NB4 (cell line): ENCODE results near the gene FUT8.
"Not testable (repeated sequence)": the region's sequence is repeated elsewhere in the genome, so short reads cannot be mapped to it uniquely, and the experiment has no call there.

Source experiments
- DNase-seq: peaks from one replicate; pipeline ENCODE4 v3.0.0; 2010; ENCODE audit warnings: low read depth
- H3K4me3 ChIP-seq: one replicate; pipeline ENCODE4 v1.5.1; 2011; ENCODE audit warnings: mild to moderate bottlenecking, low read depth, low read length, moderate library complexity
- MYC ChIP-seq: IDR thresholded peaks from 2 replicates; pipeline ENCODE4 v1.6.1; 2011; ENCODE audit warnings: low read depth, low read length
- POLR2A ChIP-seq: IDR thresholded peaks from 2 replicates; pipeline ENCODE4 v1.6.1; 2011; ENCODE audit warnings: mild to moderate bottlenecking; ENCODE audit not compliant: insufficient read length; ENCODE audit errors: extremely low read depth
- TF ChIP-seq, protein P1 (sequence below): IDR thresholded peaks from one replicate; pipeline ENCODE4 v1.5.1; 2012; ENCODE audit warnings: low read depth, low read length
- TF ChIP-seq, protein P2 (sequence below): IDR thresholded peaks from 2 replicates; pipeline ENCODE4 v1.6.1; 2011; ENCODE audit warnings: low read depth, low read length

The FUT8 gene

DNA sequence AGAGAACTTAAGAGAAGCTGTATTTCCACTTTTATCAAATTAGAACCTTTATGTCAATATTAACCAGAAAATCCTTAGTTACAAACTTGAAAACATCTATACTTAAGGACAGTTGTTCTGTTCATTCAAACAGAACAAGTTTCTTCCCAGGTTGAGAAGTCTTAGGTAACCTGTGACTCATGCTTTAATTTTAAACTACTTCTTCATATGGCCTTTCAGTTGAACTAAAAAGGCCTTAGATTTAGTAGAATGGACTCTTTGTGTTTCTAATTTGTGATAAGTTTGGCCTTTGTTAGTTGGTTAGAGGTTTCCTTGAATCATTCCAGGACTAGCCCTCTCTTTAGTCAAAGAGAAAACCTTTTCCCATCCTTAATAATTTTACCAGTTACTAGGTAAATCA, 274.2 kb downstream of the FUT8 start:
- DNase-seq: no peak
- TF ChIP-seq, protein P1, sequence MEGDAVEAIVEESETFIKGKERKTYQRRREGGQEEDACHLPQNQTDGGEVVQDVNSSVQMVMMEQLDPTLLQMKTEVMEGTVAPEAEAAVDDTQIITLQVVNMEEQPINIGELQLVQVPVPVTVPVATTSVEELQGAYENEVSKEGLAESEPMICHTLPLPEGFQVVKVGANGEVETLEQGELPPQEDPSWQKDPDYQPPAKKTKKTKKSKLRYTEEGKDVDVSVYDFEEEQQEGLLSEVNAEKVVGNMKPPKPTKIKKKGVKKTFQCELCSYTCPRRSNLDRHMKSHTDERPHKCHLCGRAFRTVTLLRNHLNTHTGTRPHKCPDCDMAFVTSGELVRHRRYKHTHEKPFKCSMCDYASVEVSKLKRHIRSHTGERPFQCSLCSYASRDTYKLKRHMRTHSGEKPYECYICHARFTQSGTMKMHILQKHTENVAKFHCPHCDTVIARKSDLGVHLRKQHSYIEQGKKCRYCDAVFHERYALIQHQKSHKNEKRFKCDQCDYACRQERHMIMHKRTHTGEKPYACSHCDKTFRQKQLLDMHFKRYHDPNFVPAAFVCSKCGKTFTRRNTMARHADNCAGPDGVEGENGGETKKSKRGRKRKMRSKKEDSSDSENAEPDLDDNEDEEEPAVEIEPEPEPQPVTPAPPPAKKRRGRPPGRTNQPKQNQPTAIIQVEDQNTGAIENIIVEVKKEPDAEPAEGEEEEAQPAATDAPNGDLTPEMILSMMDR: no peak
- no peak for TF ChIP-seq POLR2A
- TF ChIP-seq, protein P2, sequence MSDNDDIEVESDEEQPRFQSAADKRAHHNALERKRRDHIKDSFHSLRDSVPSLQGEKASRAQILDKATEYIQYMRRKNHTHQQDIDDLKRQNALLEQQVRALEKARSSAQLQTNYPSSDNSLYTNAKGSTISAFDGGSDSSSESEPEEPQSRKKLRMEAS: no peak
- no peak for TF ChIP-seq MYC

DNA sequence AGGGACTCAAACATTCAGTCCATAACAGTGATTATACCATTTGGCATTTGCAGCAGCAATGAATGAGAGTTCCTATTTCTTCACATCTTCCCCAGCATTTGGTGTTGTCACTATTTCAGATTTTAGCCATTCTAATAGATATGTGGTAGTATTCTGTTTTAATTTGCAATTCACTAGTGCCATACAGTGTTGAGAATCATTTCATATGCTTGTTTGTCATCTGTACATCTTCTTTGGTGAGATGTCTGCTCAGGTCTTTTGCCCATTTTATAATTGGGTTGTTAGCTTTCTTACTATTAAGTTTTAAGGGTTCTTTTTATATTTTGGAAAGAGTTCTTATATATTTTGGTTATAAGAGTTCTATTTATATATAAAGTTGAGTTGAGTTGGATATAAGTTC, 276.5 kb downstream of the FUT8 start:
- TF ChIP-seq POLR2A (no peak), MYC (no peak)
- TF ChIP-seq, protein P2: no peak
- TF ChIP-seq, protein P1: no peak
- DNase-seq: no peak
- H3K4me3 ChIP-seq: no peak overlapping the region

More for the DNA sequence above, 274.2 kb downstream of the FUT8 start:
- no peak overlapping the region for H3K4me3 ChIP-seq

DNA sequence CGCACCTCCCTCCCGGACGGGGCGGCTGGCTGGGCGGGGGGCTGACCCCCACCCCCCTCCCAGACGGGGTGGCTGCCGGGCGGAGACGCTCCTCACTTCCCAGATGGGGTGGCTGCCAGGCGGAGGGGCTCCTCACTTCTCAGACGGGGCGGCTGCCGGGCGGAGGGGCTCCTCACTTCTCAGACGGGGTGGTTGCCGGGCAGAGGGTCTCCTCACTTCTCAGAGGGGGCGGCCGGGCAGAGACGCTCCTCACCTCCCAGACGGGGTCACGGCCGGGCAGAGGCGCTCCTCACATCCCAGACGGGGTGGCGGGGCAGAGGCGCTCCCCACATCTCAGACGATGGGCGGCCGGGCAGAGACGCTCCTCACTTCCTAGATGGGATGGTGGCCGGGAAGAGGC, 280.0 kb downstream of the FUT8 start:
- not testable (repeated sequence) for H3K4me3 ChIP-seq, DNase-seq

DNA sequence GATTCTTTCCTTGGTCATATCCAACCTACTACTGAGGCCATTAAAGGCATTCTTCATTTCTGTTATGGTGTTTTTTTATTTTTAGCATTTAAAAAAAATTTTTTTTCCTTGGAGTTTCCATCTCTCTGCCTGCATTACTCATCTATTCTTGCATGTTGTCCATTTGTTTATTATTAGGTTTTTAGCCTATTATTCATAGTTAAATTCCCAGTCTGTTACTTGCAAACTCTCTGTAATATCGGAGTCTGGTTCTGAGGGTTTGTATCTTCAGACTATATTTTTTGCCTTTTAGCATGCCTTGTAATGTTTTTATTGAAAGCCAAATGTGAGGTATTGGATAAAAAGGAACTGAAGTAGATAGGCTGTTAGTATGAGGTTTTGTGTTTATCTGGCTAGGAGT, 284.3 kb downstream of the FUT8 start:
- no peak overlapping the region for H3K4me3 ChIP-seq
- no peak for DNase-seq
- TF ChIP-seq, protein P2: no peak
- TF ChIP-seq POLR2A: no peak
- no peak for TF ChIP-seq MYC

DNA sequence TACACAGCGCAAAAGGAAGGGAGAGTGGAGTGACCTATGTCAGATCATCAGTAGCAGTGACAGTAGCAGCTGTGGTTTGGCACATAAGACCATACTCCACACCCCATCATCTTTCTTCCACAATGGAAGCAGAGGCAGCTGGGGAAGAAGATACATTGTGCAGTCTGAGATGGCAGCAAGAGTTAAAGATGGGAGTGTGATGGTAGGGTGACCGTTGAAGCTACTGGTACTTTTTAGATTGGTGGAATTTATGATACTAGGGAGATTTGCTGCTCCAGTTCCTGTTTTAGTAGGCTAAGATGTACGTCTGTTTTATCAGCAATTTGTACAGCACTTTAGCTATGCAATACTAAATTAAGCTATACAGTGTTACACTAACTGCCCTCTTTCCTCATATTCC, 291.0 kb downstream of the FUT8 start:
- DNase-seq: no peak
- no peak for TF ChIP-seq POLR2A
- TF ChIP-seq, protein P2: no peak
- no peak for TF ChIP-seq MYC
- TF ChIP-seq, protein P1: no peak
- no peak overlapping the region for H3K4me3 ChIP-seq

DNA sequence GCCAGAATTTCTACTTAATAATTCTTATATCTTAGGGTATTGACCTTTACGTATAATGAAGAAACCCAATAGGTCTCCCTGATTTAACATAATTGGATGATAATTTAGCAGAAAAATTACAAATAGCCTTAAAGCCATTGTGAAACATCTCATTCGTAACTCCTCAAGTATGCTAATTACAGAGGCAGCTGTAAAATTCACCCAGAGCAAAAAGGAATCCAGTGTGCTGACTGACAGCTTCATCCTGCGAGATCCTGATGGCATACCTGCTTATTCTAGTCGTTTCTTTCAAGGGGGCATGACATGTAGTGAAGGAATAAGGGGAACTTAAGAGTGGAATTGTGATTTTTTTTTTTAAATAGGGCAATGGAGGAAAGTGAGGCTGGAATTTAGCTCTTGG, 291.5 kb downstream of the FUT8 start:
- no peak overlapping the region for H3K4me3 ChIP-seq
- TF ChIP-seq MYC (no peak), POLR2A (no peak)
- TF ChIP-seq, protein P1: no peak
- TF ChIP-seq, protein P2: no peak
- DNase-seq: no peak

DNA sequence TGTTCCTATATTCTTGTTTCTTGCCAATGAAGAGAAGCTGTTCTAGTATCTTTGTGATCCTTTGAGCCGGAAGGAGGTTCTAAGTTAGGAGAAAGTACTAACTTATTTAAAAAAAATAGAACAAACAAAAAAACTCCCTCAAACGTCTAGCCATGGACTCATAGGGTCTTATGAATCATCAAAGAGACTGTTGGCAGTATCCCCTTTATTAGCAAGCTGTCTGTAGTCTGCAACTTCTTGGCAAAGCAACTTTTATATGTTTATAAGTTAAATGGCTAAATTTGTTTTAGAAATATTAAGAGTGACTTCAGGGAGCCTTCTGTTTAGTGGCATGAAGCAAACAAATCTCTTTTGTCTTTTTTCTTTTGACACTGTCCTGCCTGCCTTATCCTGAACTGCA, 291.9 kb downstream of the FUT8 start:
- no peak overlapping the region for H3K4me3 ChIP-seq
- no peak for DNase-seq
- TF ChIP-seq POLR2A (no peak), MYC (no peak)
- TF ChIP-seq, protein P2: no peak
- TF ChIP-seq, protein P1: no peak
